Measurements from ENCODE around the gene MYRIP.
"Not testable (repeated sequence)": the region's sequence is repeated elsewhere in the genome, so short reads cannot be mapped to it uniquely, and the experiment has no call there.

MYRIP gene

DNA sequence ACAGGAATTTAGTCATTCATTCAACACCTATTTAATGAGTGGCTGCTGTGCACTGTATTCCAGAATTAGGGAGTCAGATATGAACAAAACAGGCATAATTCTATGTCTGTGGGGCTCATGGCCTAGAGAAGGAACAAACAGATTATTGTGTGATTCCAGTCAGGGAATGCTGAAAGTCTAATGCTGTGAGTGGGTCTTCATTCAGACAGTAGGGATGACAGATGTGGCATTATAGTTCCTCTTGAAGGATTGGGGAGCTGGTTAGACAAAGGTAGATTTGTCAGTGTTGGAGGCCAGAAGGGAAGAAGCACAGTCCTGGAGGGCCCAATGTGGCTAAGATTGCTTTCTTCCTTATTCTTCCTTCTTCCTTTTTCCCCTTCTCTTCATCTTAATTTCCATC, 273.7 kb downstream of the MYRIP start:
- Histone ChIP-seq H3K9ac (ENCODE audit: insufficient read length) (no peak overlapping the region), H3K36me3 (ENCODE audit: insufficient read depth, low read length) (no peaks in the 10 kb centered on the region), H3K9me3 (ENCODE audit: low read depth, low read length) (no peaks in the 10 kb centered on the region), H3K4me3 (no peak overlapping the region), H3K27ac (no peak overlapping the region)
- DNase-seq (ENCODE audit: low read depth, low spot score) = no peak
- TF ChIP-seq FOXP2 (optimal IDR thresholded peaks at IDR 0.05; ENCODE audit: control extremely low read depth, extremely low read length, insufficient read depth) (no peak), EZH2 (IDR thresholded peaks at IDR 0.05) (no peak), POLR2AphosphoS5 (IDR thresholded peaks at IDR 0.05; ENCODE audit: borderline replicate concordance, low read depth, low read length) (no peak)

GRCh38 chr3:40084424-40084823, 275.0 kb downstream of the MYRIP start:
- not testable (repeated sequence) for H3K9me3 ChIP-seq (ENCODE audit: low read depth, low read length); DNase-seq (ENCODE audit: low read depth, low spot score); H3K27ac ChIP-seq; H3K9ac ChIP-seq (ENCODE audit: insufficient read length); H3K36me3 ChIP-seq (ENCODE audit: insufficient read depth, low read length); H3K4me3 ChIP-seq

GRCh38 chr3:40086890-40087883, 277.8 kb downstream of the MYRIP start:
- no peak for TF ChIP-seq EZH2 (IDR thresholded peaks at IDR 0.05)
- no peak for TF ChIP-seq POLR2AphosphoS5 (IDR thresholded peaks at IDR 0.05; ENCODE audit: borderline replicate concordance, low read depth, low read length)
- no peak for TF ChIP-seq FOXP2 (optimal IDR thresholded peaks at IDR 0.05; ENCODE audit: control extremely low read depth, extremely low read length, insufficient read depth)
- no peaks in the 10 kb centered on the region for H3K36me3 ChIP-seq (ENCODE audit: insufficient read depth, low read length)
- no peak for DNase-seq (ENCODE audit: low read depth, low spot score)
- no peak overlapping the region for H3K27ac ChIP-seq
- no peak overlapping the region for H3K4me3 ChIP-seq
- H3K9me3 ChIP-seq (ENCODE audit: low read depth, low read length) = no peaks in the 10 kb centered on the region
- H3K9ac ChIP-seq (ENCODE audit: insufficient read length) = no peak overlapping the region

GRCh38 chr3:40088527-40089170, 279.2 kb downstream of the MYRIP start:
- Histone ChIP-seq H3K9ac (ENCODE audit: insufficient read length) (no peak overlapping the region), H3K9me3 (ENCODE audit: low read depth, low read length) (no peaks in the 10 kb centered on the region), H3K27ac (no peak overlapping the region), H3K36me3 (ENCODE audit: insufficient read depth, low read length) (no peaks in the 10 kb centered on the region), H3K4me3 (no peak overlapping the region)
- no peak for DNase-seq (ENCODE audit: low read depth, low spot score)
- no peak for TF ChIP-seq EZH2 (IDR thresholded peaks at IDR 0.05)
- TF ChIP-seq POLR2AphosphoS5 (IDR thresholded peaks at IDR 0.05; ENCODE audit: borderline replicate concordance, low read depth, low read length) = no peak
- TF ChIP-seq FOXP2 (optimal IDR thresholded peaks at IDR 0.05; ENCODE audit: control extremely low read depth, extremely low read length, insufficient read depth) = no peak

GRCh38 chr3:40096661-40097111, 287.3 kb downstream of the MYRIP start:
- DNase-seq (ENCODE audit: low read depth, low spot score) = no peak
- no peak overlapping the region for H3K27ac ChIP-seq
- TF ChIP-seq POLR2AphosphoS5 (IDR thresholded peaks at IDR 0.05; ENCODE audit: borderline replicate concordance, low read depth, low read length) (no peak), EZH2 (IDR thresholded peaks at IDR 0.05) (no peak), FOXP2 (optimal IDR thresholded peaks at IDR 0.05; ENCODE audit: control extremely low read depth, extremely low read length, insufficient read depth) (no peak)
- H3K36me3 ChIP-seq (ENCODE audit: insufficient read depth, low read length) = no peaks in the 10 kb centered on the region
- H3K4me3 ChIP-seq = no peak overlapping the region
- no peak overlapping the region for H3K9ac ChIP-seq (ENCODE audit: insufficient read length)
- H3K9me3 ChIP-seq (ENCODE audit: low read depth, low read length) = no peaks in the 10 kb centered on the region

GRCh38 chr3:40097131-40098117, 288.0 kb downstream of the MYRIP start:
- Histone ChIP-seq H3K27ac (no peak overlapping the region), H3K4me3 (no peak overlapping the region), H3K36me3 (ENCODE audit: insufficient read depth, low read length) (no peaks in the 10 kb centered on the region), H3K9me3 (ENCODE audit: low read depth, low read length) (no peaks in the 10 kb centered on the region), H3K9ac (ENCODE audit: insufficient read length) (no peak overlapping the region)
- DNase-seq (ENCODE audit: low read depth, low spot score) = no peak
- TF ChIP-seq FOXP2 (optimal IDR thresholded peaks at IDR 0.05; ENCODE audit: control extremely low read depth, extremely low read length, insufficient read depth) (no peak), EZH2 (IDR thresholded peaks at IDR 0.05) (no peak), POLR2AphosphoS5 (IDR thresholded peaks at IDR 0.05; ENCODE audit: borderline replicate concordance, low read depth, low read length) (no peak)

DNA sequence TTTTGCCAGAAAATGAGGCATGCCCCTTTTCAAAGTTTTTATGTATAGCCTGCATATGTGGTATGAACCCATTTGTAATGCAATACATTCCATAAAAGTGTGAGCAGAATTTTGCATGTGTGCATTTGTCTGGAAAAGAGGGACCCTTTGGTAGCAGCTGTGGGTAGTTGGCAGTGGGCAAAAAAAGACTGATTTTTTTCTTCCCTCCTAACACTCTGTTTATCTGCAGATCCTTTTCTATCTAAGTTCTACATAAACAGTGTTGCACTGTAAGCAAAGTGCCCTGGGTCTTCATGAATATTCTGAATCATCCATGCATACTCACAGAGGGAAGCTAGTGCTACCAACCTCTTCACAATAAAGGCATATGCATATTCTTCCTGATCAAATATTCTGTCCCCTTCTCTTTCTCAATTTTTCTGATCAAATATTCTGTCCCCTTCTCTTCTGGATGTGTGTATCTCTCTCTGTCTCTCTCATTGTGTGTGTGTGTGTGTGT, 288.9 kb downstream of the MYRIP start:
- Histone ChIP-seq H3K4me3 (no peak overlapping the region), H3K9me3 (ENCODE audit: low read depth, low read length) (no peaks in the 10 kb centered on the region), H3K36me3 (ENCODE audit: insufficient read depth, low read length) (no peaks in the 10 kb centered on the region), H3K27ac (no peak overlapping the region), H3K9ac (ENCODE audit: insufficient read length) (no peak overlapping the region)
- TF ChIP-seq EZH2 (IDR thresholded peaks at IDR 0.05) (no peak), FOXP2 (optimal IDR thresholded peaks at IDR 0.05; ENCODE audit: control extremely low read depth, extremely low read length, insufficient read depth) (no peak), POLR2AphosphoS5 (IDR thresholded peaks at IDR 0.05; ENCODE audit: borderline replicate concordance, low read depth, low read length) (no peak)
- no peak for DNase-seq (ENCODE audit: low read depth, low spot score)
